Kidney (tissue), 14 donors: ENCODE data around the gene WWOX. TPM values are rescaled to one million over a fixed set of nuclear protein-coding genes. Genes with fewer than 3 reads are reported as not detected.

Experiments
- DNase-seq, 5 donors: peaks; one replicate each; pipeline ENCODE4 v3.0.0-alpha.2; 2013 to 2020
- FAIRE-seq: peaks from 2 replicates; lab custom pipeline; 2012; peaks lifted over from hg19 to GRCh38; lab: Jason Lieb, UNC
- H3K27ac ChIP-seq, 2 donors: one replicate each; pipeline ENCODE4 v1.7.0; 2013; ENCODE audit warnings: low read depth in 2 of 2, low read length in 2 of 2, inconsistent platforms in 1 of 2
- H3K27me3 ChIP-seq: one replicate; pipeline ENCODE4 v1.7.1; 2013; ENCODE audit warnings: low read length, inconsistent platforms; ENCODE audit not compliant: control insufficient read depth, insufficient read depth
- H3K36me3 ChIP-seq, 3 donors: one replicate each; pipeline versions ENCODE4 v1.7.0 to v1.7.1; 2013; ENCODE audit warnings: low read length in 3 of 3, control low read depth in 1 of 3, inconsistent platforms in 1 of 3; ENCODE audit not compliant: insufficient read depth in 3 of 3, control insufficient read depth in 2 of 3
- H3K4me1 ChIP-seq, 3 donors: one replicate each; pipeline versions ENCODE4 v1.7.0 to v1.7.1; 2013; ENCODE audit warnings: low read length in 3 of 3, inconsistent platforms in 1 of 3, low read depth in 1 of 3; ENCODE audit not compliant: control insufficient read depth in 2 of 3, insufficient read depth in 2 of 3
- H3K4me3 ChIP-seq, 3 donors: one replicate each; pipeline versions ENCODE4 v1.7.0 to v1.8.1; 2013; ENCODE audit warnings: low read length in 3 of 3, control low read depth in 1 of 3, inconsistent platforms in 1 of 3
- H3K9ac ChIP-seq, 3 donors: one replicate each; pipeline versions ENCODE4 v1.7.0 to v1.7.1; 2013; ENCODE audit warnings: low read length in 3 of 3, control low read depth in 1 of 3, inconsistent platforms in 1 of 3
- H3K9me3 ChIP-seq, 3 donors: one replicate each; pipeline versions ENCODE4 v1.7.0 to v1.7.1; 2013; ENCODE audit warnings: low read length in 3 of 3, control low read depth in 1 of 3, inconsistent platforms in 1 of 3; ENCODE audit not compliant: control insufficient read depth in 2 of 3, insufficient read depth in 1 of 3
- intact Hi-C: fragments of 100-400 bp; cut with DNase I; formaldehyde crosslinking; loops from one replicate; pipeline ENCODE4 v1.11.1; 2022
- polyA plus RNA-seq: library from polyadenylated mRNA; stranded (reverse); fragments of 350-450 nt; fragmentation: Illumina TruSeq; extraction: RNeasy Lipid Tissue Mini Kit (QIAGEN cat#74804); gene quantifications from one replicate; pipeline ENCODE4 v1.2.3, GENCODE V29; 2014; ENCODE audit warnings: low read depth, low replicate concordance; ENCODE audit not compliant: insufficient read depth
- total RNA-seq: library from RNA; stranded (reverse); fragmentation: NEBNext Ultra II Directional; extraction: Animal tissue kit (Norgen Biotek cat#: 25700); gene quantifications from one replicate; pipeline ENCODE4 v1.2.1, GENCODE V29; 2021
- TF ChIP-seq, protein P1 (sequence below): IDR thresholded peaks from 3 replicates; pipeline ENCODE4 v1.5.1; 2012; ENCODE audit warnings: mild to moderate bottlenecking, moderate library complexity, borderline replicate concordance; ENCODE audit not compliant: insufficient read depth; ENCODE audit errors: extremely low read depth
- donor health status: control.
- donor health status: control.
- donor health status: control.
- donor health status: control.
- donor health status: control.
- donor health status: DM: yes; HTN: yes; CAD: no.
- donor health status: Normal renal cell carcinoma (clear cell type).

Gene WWOX
- total and polyA plus RNA-seq, 2 donors from 2014 or later: 22.5 to 30.3 TPM

DNA sequence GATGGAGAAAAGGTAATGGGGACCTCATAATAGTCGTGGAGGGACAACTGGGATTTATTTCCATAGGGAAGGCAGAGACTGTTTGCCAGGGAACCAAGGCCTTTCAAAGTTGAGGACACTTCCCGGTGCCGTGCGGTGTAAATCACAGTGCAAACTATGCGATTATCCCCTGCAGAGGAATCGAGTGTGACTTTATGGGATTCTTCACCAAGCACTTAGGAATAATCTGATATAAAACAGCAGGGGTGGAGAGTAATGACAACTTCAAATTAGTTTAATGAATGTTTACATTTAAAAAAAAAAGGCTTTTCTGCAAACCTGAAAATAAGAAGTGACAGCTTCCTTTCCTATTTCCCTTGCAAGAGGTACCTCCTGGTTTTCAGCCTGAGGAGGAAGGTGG, 962.9 kb downstream of the WWOX start:
- intact Hi-C loops: no loop called here
- FAIRE-seq: no peak

DNA sequence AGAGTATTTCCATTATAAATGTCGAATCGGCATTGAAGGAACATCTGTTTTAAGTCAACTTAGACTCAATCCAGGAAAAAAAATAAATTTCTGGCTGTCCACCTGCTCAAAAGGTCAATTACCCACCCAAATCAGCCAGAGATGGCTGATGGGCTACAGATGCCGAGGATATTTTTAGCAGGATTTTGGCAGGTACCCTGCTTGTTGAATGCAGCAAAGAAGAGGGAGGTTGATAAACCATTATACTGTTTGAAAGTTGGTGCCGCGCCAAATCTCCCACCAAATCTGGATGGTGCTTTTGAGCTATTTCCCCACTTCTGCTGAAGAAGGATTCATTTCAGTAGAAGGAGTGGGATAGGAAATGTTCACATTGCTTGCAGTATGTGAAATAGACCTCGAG, 963.4 kb downstream of the WWOX start:
- Histone ChIP-seq H3K36me3 (no peaks in the 10 kb centered on the region), H3K27me3 (no peaks in the 10 kb centered on the region), H3K4me3 (no peak overlapping the region), H3K4me1 (peaks cover 6 to 7% (median 7%) of the 10 kb centered on the region in 3 donors), H3K9me3 (no peaks in the 10 kb centered on the region), H3K9ac (no peak overlapping the region), H3K27ac (no peak overlapping the region)
- FAIRE-seq: no peak
- intact Hi-C loops: no loop called here
- TF ChIP-seq, protein P1, sequence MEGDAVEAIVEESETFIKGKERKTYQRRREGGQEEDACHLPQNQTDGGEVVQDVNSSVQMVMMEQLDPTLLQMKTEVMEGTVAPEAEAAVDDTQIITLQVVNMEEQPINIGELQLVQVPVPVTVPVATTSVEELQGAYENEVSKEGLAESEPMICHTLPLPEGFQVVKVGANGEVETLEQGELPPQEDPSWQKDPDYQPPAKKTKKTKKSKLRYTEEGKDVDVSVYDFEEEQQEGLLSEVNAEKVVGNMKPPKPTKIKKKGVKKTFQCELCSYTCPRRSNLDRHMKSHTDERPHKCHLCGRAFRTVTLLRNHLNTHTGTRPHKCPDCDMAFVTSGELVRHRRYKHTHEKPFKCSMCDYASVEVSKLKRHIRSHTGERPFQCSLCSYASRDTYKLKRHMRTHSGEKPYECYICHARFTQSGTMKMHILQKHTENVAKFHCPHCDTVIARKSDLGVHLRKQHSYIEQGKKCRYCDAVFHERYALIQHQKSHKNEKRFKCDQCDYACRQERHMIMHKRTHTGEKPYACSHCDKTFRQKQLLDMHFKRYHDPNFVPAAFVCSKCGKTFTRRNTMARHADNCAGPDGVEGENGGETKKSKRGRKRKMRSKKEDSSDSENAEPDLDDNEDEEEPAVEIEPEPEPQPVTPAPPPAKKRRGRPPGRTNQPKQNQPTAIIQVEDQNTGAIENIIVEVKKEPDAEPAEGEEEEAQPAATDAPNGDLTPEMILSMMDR: no peak
- DNase-seq: no peak

More for the DNA sequence above, 962.9 kb downstream of the WWOX start:
- TF ChIP-seq, protein P1: no peak
- no peak overlapping the region for H3K4me3 ChIP-seq
- no peaks in the 10 kb centered on the region for H3K36me3 ChIP-seq
- no peaks in the 10 kb centered on the region for H3K9me3 ChIP-seq
- H3K27me3 ChIP-seq: no peaks in the 10 kb centered on the region
- no peak overlapping the region for H3K27ac ChIP-seq
- no peak overlapping the region for H3K9ac ChIP-seq
- H3K4me1 ChIP-seq: peaks cover 6 to 7% (median 7%) of the 10 kb centered on the region in 3 donors
- DNase-seq: no peak

DNA sequence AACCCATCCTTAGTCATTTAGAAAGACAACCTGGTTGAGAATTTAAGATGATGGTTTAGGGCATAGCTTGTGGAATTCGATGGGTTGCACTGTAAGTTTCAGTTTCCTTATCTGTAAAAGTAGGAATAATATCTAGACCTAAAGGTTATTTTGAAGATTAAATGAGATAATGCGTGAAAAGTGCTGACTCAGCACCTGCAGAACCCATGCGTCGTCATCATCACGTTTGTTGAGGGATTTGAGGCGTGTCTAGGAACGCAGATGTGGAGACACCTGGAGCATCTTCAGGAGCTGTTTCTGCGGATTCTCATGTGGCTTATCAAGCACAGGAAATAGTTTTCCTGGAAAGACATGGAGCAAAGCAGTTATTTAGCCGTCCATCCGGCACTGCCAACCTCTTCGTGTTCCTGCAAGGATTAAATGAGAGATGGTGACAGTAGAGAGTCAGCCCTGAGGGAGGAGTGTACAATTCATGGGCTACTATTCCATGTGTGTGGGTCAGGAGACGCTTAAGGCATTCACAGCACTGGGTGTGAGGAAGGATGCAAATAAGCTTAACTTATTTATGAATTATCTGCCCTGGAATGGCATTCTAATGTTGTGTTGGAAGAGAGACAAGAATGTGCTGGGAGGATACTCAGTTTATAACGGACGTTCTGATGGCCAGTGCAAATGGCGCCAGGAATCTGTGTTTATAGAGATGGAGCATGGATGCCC, 965.0 kb downstream of the WWOX start:
- no peaks in the 10 kb centered on the region for H3K27me3 ChIP-seq
- intact Hi-C loops: no loop called here
- peaks cover 6 to 7% (median 7%) of the 10 kb centered on the region in 3 donors for H3K4me1 ChIP-seq
- DNase-seq: no peak
- H3K4me3 ChIP-seq: no peak overlapping the region
- TF ChIP-seq, protein P1: no peak
- H3K9me3 ChIP-seq: no peaks in the 10 kb centered on the region
- H3K9ac ChIP-seq: no peak overlapping the region
- no peak overlapping the region for H3K27ac ChIP-seq
- no peaks in the 10 kb centered on the region for H3K36me3 ChIP-seq
- no peak for FAIRE-seq
